ENCODE results near the gene GNAT1. TPM values are rescaled to one million over a fixed set of nuclear protein-coding genes. Genes with fewer than 3 reads are reported as not detected.

The GNAT1 gene
- total and polyA plus RNA-seq, 2 donors (not counting 1 experiment from before 2014, with no cell fraction given), result not detected

DNA sequence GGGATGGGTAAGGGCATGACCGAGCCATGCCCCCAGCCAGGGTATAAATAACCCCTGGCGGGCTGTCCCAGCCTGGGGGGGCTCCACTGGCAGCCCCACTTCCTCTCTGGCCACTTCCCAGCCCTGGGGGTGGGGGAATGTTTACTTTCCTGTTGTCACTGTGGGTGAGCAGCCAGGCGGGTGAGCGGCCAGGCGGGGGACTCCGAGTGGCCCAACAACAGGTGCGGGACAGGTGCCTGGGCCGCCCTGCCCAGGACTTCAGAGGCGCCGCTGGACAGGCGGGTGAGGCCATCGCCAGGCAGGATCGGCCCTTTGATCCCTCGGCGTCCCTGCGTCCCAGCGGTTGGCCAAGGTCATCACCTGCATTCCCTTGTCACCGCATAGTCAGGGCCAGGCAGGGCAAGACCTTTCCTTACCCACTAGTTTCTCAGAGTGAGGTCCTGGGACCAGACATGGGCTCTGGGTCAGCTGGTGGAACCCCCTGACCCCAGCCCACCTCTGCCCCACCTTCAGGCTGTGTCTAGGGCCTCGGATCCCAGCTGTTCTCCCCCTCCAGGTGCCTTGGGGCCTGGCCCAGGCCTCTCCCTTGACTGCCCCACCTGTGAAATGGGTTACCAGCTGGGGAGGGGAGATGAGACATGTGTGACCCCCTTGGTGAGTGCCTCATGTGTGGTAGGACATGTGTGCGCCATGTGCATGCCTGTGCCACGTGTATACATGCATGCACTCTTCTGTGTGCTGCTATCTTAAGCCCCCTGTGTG, 19.7 kb upstream of the GNAT1 start:
- ChIA-PET POLR2A (no interaction called here), CTCF (no interaction called here)
- TF ChIP-seq EZH2 (IDR thresholded peaks at IDR 0.05; ENCODE audit: borderline replicate concordance, insufficient read depth, low read depth, low read length, poor library complexity, severe bottlenecking), result no peak
- TF ChIP-seq, protein P1, sequence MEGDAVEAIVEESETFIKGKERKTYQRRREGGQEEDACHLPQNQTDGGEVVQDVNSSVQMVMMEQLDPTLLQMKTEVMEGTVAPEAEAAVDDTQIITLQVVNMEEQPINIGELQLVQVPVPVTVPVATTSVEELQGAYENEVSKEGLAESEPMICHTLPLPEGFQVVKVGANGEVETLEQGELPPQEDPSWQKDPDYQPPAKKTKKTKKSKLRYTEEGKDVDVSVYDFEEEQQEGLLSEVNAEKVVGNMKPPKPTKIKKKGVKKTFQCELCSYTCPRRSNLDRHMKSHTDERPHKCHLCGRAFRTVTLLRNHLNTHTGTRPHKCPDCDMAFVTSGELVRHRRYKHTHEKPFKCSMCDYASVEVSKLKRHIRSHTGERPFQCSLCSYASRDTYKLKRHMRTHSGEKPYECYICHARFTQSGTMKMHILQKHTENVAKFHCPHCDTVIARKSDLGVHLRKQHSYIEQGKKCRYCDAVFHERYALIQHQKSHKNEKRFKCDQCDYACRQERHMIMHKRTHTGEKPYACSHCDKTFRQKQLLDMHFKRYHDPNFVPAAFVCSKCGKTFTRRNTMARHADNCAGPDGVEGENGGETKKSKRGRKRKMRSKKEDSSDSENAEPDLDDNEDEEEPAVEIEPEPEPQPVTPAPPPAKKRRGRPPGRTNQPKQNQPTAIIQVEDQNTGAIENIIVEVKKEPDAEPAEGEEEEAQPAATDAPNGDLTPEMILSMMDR (IDR thresholded peaks at IDR 0.05), result no peak
- Mint-ChIP-seq H3K27ac (no peak overlapping the region), H3K9me3 (ENCODE audit: insufficient read depth) (no peaks in the 10 kb centered on the region), H3K4me3 (no peak overlapping the region), H3K4me1 (peaks cover 2% of the 10 kb centered on the region), H3K27me3 (peaks cover 3% of the 10 kb centered on the region)
- Histone ChIP-seq H3K27me3 (replicated peaks in 1 of 4; ENCODE audit: control extremely low read depth in 1 of 4, control insufficient read depth in 3 of 4, insufficient read depth in 4 of 4, low read length in 3 of 4) (no peaks in the 10 kb centered on the region), H3K36me3 (replicated peaks in 1 of 2; ENCODE audit: control extremely low read depth in 1 of 2, control insufficient read depth in 1 of 2, extremely low read depth in 1 of 2, insufficient read depth in 2 of 2, low read length in 1 of 2) (no peaks in the 10 kb centered on the region), H3K9me3 (ENCODE audit: control extremely low read depth in 1 of 3, control insufficient read depth in 2 of 3, insufficient read depth in 1 of 3, low read length in 2 of 3) (no peaks in the 10 kb centered on the region), H4K20me1 (ENCODE audit: control insufficient read depth, insufficient read depth, low read length, poor library complexity, severe bottlenecking) (no peaks in the 10 kb centered on the region), H3K4me2 (replicated peaks; ENCODE audit: low read depth, low read length, poor library complexity, severe bottlenecking) (no peak overlapping the region), H3K79me2 (ENCODE audit: control insufficient read depth, insufficient read depth, low read length) (no peaks in the 10 kb centered on the region), H2AFZ (ENCODE audit: insufficient read depth, low read depth, low read length, poor library complexity, severe bottlenecking) (no peak overlapping the region), H3K4me3 (ENCODE audit: control extremely low read depth in 1 of 5, extremely low read depth in 1 of 5, insufficient read depth in 1 of 5, low read depth in 2 of 5, low read length in 4 of 5) (no peak overlapping the region), H3K4me1 (ENCODE audit: control insufficient read depth in 2 of 2, insufficient read depth in 2 of 2, low read length in 2 of 2) (no peaks in the 10 kb centered on the region), H3K9ac (ENCODE audit: low read length) (no peak overlapping the region), H3K27ac (ENCODE audit: low read length in 2 of 2) (no peak overlapping the region)
- DNase-seq (no peak), ATAC-seq (ENCODE audit: low read depth) (no peak)
- intact Hi-C loops (cut with micrococcal nuclease), result no loop called here
- 89% methylated on average over 16 of the region's 21 CpGs for WGBS (ENCODE audit: insufficient coverage)

DNA sequence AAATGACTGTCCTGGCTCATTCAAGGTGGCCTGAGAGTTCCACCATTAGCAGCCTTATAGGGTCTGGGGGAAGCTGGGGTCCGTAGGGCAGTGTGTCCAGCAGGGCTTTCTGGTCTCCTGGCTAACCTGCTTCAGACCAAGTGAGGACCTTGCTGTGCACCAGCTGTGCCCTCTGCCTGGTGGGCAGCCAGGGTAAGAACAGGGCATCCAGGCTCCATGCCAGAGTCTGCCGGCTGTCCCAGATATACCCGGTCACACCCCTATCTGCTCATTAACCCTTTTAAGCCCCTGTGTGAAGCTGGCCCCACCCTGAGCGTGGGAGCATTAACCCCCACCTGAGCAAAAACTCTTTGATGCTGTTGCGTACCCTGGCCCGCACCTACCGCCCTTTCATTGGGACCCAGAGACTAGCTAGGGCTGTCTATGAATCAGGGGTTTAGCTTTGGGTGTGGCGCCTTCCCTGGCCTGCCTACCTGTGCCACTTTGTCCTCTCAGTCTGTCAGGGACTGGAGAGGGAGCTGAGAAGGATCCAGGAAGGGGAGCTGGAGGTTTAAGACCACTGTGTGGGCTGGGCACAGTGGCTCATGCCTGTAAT, 18.7 kb upstream of the GNAT1 start:
- H2AFZ ChIP-seq (ENCODE audit: insufficient read depth, low read depth, low read length, poor library complexity, severe bottlenecking), result no peak overlapping the region
- Mint-ChIP-seq H3K9me3 (ENCODE audit: insufficient read depth) (no peaks in the 10 kb centered on the region), H3K4me1 (peaks cover 2% of the 10 kb centered on the region), H3K4me3 (no peak overlapping the region), H3K27me3 (no peaks in the 10 kb centered on the region), H3K27ac (no peak overlapping the region)
- WGBS (ENCODE audit: insufficient coverage), result 79% methylated on average over 8 of the region's 8 CpGs
- H3K9ac ChIP-seq (ENCODE audit: low read length), result no peak overlapping the region
- H3K27me3 ChIP-seq (replicated peaks in 1 of 4; ENCODE audit: control extremely low read depth in 1 of 4, control insufficient read depth in 3 of 4, insufficient read depth in 4 of 4, low read length in 3 of 4), result no peaks in the 10 kb centered on the region
- no peak overlapping the region for H3K27ac ChIP-seq (ENCODE audit: low read length in 2 of 2)
- no peaks in the 10 kb centered on the region for H4K20me1 ChIP-seq (ENCODE audit: control insufficient read depth, insufficient read depth, low read length, poor library complexity, severe bottlenecking)
- TF ChIP-seq, protein P1 (IDR thresholded peaks at IDR 0.05), result no peak
- TF ChIP-seq EZH2 (IDR thresholded peaks at IDR 0.05; ENCODE audit: borderline replicate concordance, insufficient read depth, low read depth, low read length, poor library complexity, severe bottlenecking), result no peak
- ChIA-PET CTCF (interaction anchor here (0.9 to 1.2 kb wide), 2 partner anchors 54 to 101 kb away, joined by 3 to 4 read pairs; no protein-coding TSS in a partner anchor), POLR2A (no interaction called here)
- intact Hi-C loops (cut with micrococcal nuclease), result no loop called here
- H3K36me3 ChIP-seq (replicated peaks in 1 of 2; ENCODE audit: control extremely low read depth in 1 of 2, control insufficient read depth in 1 of 2, extremely low read depth in 1 of 2, insufficient read depth in 2 of 2, low read length in 1 of 2), result no peaks in the 10 kb centered on the region
- no peak overlapping the region for H3K4me2 ChIP-seq (replicated peaks; ENCODE audit: low read depth, low read length, poor library complexity, severe bottlenecking)
- H3K4me3 ChIP-seq (ENCODE audit: control extremely low read depth in 1 of 5, extremely low read depth in 1 of 5, insufficient read depth in 1 of 5, low read depth in 2 of 5, low read length in 4 of 5), result no peak overlapping the region
- no peaks in the 10 kb centered on the region for H3K9me3 ChIP-seq (ENCODE audit: control extremely low read depth in 1 of 3, control insufficient read depth in 2 of 3, insufficient read depth in 1 of 3, low read length in 2 of 3)
- no peaks in the 10 kb centered on the region for H3K79me2 ChIP-seq (ENCODE audit: control insufficient read depth, insufficient read depth, low read length)
- H3K4me1 ChIP-seq (ENCODE audit: control insufficient read depth in 2 of 2, insufficient read depth in 2 of 2, low read length in 2 of 2), result no peaks in the 10 kb centered on the region
- DNase-seq (no peak), ATAC-seq (ENCODE audit: low read depth) (no peak)
